ENCODE results near the gene NHEJ1. TPM values are rescaled to one million over a fixed set of nuclear protein-coding genes. Genes with fewer than 3 reads are reported as not detected.
A peak's percentile ranks its signal among the peaks of the same experiment; 100 is the strongest.

Gene NHEJ1
- total and polyA plus RNA-seq, 2 of the 13 experiments (the other 11 are each of a cell fraction or from before 2014, with no cell fraction given): 30.0 to 30.7 TPM

GRCh38 chr2:219160186-219161017 is at the start of gene NHEJ1 (continued):
- TF ChIP-seq ZHX2 (IDR thresholded peaks at IDR 0.05; ENCODE audit: low read depth) (no peak), ZHX2 (CRISPR knock-in tag; IDR thresholded peaks at IDR 0.05; ENCODE audit: borderline replicate concordance) (peak; percentile 19; the same call in 1 of the 2 replicates), ZNF567 (CRISPR knock-in tag; IDR thresholded peaks at IDR 0.05; ENCODE audit: borderline replicate concordance) (peak; percentile 93; the same call in 1 of the 2 replicates), RFXANK (CRISPR knock-in tag; IDR thresholded peaks at IDR 0.05) (no peak), ZNF3 (CRISPR knock-in tag; IDR thresholded peaks at IDR 0.05) (peak; percentile 36; the same call in 1 of the 2 replicates), ZMAT3 (CRISPR knock-in tag; conservative IDR thresholded peaks at IDR 0.05) (peak; percentile 91; the same call in 1 of the 2 replicates), ZNF616 (CRISPR knock-in tag; IDR thresholded peaks at IDR 0.05; ENCODE audit: low read depth) (peak; percentile 80), ZNF713 (CRISPR knock-in tag; IDR thresholded peaks at IDR 0.05) (peak; percentile 98; the same call in 1 of the 2 replicates), ZNF142 (CRISPR knock-in tag; IDR thresholded peaks at IDR 0.05) (peak; percentile 84), KDM1A (CRISPR knock-in tag; IDR thresholded peaks at IDR 0.05) (no peak), SAP130 (CRISPR knock-in tag; IDR thresholded peaks at IDR 0.05; ENCODE audit: low read depth) (peak; percentile 88), EP300 (IDR thresholded peaks at IDR 0.05; ENCODE audit: low read depth in 2 of 2, low read length in 2 of 2) (no peak), EP300 (CRISPR knock-in tag; IDR thresholded peaks at IDR 0.05; ENCODE audit: borderline replicate concordance) (no peak; the same call in 1 of the 2 replicates), GATAD2A (CRISPR knock-in tag; IDR thresholded peaks at IDR 0.05) (no peak; the same call in 1 of the 2 replicates), ZNF761 (CRISPR knock-in tag; conservative IDR thresholded peaks at IDR 0.05) (no peak; the same call in 1 of the 2 replicates), ZNF784 (CRISPR knock-in tag; IDR thresholded peaks at IDR 0.05; ENCODE audit: borderline replicate concordance) (peak; percentile 87; the same call in 1 of the 2 replicates), KDM5B (CRISPR knock-in tag; IDR thresholded peaks at IDR 0.05; ENCODE audit: borderline replicate concordance) (peak; percentile 98)

All from HepG2 (cell line).